ENCODE data around the gene NEU2.
"Not testable (repeated sequence)": the region's sequence is repeated elsewhere in the genome, so short reads cannot be mapped to it uniquely, and the experiment has no call there.

Gene NEU2

DNA sequence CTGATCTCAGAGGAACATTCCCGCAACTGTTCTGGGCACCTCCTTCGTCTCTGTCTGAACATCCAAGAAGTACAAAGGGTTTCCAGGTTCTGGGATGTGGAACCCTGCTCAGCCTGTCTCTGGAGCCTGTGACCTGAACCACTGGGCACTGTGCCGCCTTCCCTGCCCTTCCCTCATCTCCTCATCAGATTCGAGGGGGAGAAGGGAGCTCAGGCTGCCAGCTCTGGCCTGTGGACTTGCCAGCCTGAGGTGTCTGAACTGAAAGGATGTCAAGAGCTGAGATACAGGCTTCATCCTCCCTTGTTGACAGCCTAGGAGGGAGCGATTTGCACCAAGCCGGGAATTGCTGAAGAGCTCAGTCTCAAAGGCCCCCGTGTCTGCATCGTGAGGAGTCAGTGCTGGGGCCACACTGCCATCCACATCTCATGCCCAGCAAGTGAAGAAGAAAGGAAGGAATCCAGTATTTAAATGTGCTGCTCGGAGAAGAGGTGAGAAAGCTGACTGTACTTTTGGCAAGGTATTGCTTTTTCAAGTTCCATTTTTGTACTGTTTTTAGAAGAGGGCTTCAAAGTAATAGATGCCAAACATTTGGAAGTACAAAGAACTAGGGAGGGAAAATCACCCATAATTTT lies 12.6 kb downstream of the NEU2 start:
- DNase-seq (ENCODE audit: insufficient read length, low spot score) (no peak), FAIRE-seq (no peak)
- TF ChIP-seq, protein P1, sequence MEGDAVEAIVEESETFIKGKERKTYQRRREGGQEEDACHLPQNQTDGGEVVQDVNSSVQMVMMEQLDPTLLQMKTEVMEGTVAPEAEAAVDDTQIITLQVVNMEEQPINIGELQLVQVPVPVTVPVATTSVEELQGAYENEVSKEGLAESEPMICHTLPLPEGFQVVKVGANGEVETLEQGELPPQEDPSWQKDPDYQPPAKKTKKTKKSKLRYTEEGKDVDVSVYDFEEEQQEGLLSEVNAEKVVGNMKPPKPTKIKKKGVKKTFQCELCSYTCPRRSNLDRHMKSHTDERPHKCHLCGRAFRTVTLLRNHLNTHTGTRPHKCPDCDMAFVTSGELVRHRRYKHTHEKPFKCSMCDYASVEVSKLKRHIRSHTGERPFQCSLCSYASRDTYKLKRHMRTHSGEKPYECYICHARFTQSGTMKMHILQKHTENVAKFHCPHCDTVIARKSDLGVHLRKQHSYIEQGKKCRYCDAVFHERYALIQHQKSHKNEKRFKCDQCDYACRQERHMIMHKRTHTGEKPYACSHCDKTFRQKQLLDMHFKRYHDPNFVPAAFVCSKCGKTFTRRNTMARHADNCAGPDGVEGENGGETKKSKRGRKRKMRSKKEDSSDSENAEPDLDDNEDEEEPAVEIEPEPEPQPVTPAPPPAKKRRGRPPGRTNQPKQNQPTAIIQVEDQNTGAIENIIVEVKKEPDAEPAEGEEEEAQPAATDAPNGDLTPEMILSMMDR (IDR thresholded peaks at IDR 0.05; ENCODE audit: insufficient read depth, missing control alignments) = no peak

DNA sequence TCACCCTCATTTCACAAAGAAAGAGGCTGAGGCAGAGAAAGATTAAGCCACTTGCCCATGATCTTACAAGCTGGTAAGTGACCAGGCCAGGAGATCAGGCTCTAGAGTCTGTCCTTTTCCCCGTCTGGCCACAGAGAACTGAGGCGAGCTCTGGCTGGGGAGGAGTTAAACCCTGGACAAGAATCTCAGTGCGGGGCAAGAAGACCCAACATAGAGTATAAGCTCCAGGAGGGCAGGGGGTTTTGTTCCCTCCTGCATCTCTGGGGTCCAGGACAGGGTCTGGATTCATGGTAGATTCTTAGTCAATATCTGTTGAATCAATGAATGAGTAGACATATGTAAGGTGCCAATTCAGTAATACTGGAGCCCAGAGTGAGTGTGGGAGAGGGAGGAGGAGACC lies 14.7 kb downstream of the NEU2 start:
- no peak for FAIRE-seq
- TF ChIP-seq, protein P1 (IDR thresholded peaks at IDR 0.05; ENCODE audit: insufficient read depth, missing control alignments) = no peak
- no peak for DNase-seq (ENCODE audit: insufficient read length, low spot score)

DNA sequence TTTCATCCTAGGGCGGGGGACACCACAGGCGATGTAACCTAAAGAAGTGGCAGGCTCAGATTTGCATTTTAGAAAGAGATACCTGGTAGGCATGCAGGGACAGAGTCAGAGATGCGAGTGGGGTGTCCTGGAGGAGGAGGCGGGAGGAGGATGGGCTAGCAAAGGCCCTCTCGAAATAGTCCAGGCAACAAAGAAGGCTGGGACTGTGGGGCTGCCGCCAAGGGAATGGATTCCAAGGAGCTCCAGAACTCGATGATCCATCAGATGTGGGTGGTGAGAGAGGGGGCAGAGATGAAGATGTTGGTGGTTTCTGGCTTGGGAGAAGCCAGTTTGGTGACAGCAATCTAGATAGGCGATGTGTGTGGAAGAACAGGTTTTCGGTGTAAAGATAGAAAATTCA lies 15.2 kb downstream of the NEU2 start:
- DNase-seq (ENCODE audit: insufficient read length, low spot score) (no peak), FAIRE-seq (no peak)
- TF ChIP-seq, protein P1 (IDR thresholded peaks at IDR 0.05; ENCODE audit: insufficient read depth, missing control alignments) = no peak

DNA sequence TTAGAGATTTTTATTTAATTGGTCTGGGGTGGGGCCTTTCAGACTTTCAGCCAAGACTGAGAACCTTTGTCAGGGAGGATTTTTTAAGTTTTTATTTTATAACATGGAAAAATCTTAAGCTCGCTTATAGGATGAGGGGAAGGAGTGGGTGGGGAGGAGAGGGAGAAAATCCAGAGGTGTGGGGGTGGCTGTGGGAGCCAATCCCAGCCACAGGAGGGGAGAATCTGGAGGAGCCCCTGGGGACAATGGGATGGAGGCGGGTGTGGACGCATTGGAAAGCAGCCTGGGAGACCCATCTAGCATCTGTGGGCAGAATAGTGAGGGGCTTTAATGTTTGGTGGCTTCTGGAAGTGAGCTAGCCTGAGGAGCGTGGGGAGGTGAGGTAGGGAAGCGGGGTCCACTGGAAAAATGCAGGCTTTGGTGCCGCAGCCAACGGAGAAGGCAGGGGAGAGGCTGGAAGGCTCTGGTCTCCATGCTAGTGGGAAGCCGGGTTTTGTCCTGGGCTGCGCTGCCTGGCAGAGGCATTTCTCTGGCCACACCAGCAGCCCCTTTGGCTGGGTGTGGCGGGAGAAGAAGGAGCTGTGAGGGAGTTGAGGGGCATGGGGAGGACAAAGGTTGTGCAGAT lies 16.2 kb downstream of the NEU2 start:
- TF ChIP-seq, protein P1 (IDR thresholded peaks at IDR 0.05; ENCODE audit: insufficient read depth, missing control alignments) = no peak
- FAIRE-seq (no peak), DNase-seq (ENCODE audit: insufficient read length, low spot score) (no peak)

DNA sequence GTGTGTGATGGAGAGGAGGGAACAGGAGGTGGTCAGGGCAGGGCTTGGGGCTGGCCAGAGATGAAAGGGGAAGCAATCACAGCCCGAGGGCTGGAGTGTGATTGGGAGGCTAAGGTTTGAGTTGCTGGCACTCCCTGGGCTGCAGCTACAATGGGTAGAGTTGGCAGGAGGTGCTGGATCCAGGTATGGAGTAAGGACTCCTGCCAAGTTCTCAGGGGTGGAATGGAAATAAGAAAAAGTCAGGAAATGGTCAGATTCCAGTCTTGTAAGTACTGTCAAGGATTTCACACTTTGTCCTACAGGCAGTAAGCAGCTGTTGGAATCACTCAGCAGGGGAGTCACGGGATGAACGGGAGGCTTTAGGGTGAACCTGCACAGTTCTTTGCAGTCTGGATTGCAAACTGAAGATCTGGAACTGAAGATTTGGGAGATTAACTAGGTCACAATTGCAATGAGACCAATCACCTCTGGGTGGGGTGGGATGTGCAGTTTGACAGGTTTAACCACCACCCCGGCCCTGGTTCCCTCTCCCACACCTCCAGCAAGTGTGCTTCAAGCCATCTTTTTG lies 16.8 kb downstream of the NEU2 start:
- FAIRE-seq = no peak
- TF ChIP-seq, protein P1 (IDR thresholded peaks at IDR 0.05; ENCODE audit: insufficient read depth, missing control alignments) = no peak
- DNase-seq (ENCODE audit: insufficient read length, low spot score) = no peak

DNA sequence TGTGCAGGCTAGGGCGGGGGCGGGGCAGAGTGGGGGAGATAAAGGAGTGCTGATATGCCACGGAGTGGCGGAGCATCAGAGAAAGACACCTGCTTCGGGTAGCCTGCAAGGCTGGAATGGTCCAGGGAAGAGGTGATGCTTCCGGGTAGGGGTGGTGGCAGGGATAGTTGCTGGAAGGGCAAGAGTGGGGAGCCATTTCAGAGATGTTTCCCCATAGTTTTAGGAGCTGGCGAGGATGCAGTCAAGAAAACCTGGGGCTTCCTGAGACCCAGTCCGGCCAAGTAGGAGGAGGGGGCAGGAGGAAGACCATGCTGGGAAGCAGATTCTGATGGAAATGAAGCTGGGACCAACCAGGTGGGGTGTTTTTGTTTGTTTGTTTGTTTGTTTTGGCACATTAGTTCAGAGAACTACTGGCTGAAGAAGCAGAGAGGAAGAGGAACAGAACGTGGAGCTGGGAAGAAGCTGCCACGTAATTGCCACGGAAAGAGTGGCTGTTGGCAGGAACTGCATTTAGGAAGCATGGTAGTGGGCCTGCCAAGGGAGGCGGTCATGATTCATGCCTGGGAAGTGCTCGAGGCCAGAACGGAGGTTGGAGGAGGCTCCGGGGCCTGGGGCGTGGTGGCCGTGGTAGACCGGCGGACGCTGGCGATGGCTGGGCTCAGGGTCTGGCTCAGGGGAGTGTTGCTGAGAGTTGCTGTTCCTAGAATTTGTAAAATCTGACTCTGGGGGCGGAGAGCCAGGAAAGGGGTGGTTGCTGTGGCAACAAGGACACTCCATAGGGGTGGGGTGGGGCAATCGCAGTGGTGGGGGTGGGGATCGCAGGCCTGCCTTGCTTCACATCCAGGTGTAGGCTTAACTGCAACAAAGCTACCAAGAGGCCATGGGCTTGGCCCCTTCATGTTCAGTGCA lies 19.0 kb downstream of the NEU2 start:
- FAIRE-seq (no peak), DNase-seq (ENCODE audit: insufficient read length, low spot score) (no peak)
- TF ChIP-seq, protein P1 (IDR thresholded peaks at IDR 0.05; ENCODE audit: insufficient read depth, missing control alignments) = no peak

DNA sequence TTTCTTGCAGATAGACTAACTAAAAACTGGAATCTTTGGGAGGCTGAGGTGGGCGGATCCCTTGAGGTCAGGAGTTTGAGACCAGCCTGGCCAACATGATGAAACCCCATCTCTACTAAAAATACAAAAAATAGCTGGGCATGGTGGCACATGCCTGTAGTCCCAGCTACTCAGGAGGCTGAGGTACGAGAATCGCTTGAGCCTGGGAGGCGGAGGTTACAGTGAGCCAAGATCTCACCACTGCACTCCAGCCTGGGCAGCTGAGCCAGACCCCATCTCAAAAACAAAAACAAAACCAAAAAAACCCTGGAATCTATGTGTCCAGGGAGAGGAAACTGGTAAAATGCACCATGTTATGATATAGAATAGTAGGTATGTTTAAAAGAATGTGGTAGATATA lies 20.0 kb downstream of the NEU2 start:
- not testable (repeated sequence) for FAIRE-seq; DNase-seq (ENCODE audit: insufficient read length, low spot score)

Measured in D721Med (cell line).